A549 (cell line): ENCODE data around the gene OR51B2. TPM values are rescaled to one million over a fixed set of nuclear protein-coding genes. Genes with fewer than 3 reads are reported as not detected.

Experiments
- ATAC-seq, 2 experiments: fragments of 200-7000 bp in 1 of 2; fragments of >200 bp in 1 of 2; cut with Nextera tagmentation in 1 of 2; cut with Tn5 transposase in 1 of 2; 3 replicates each; pipeline versions ENCODE4 v1.8.0 to v1.9.1; 2018 to 2020; ENCODE audit warnings: mild to moderate bottlenecking in 1 of 2, moderate library complexity in 1 of 2
- CTCF ChIA-PET: fragments of 300-600 bp; sonication (Branson Sonifier 250); formaldehyde crosslinking; extraction: SDS; loops from one replicate; lab custom pipeline; 2021; ENCODE audit warnings: antibody characterized with exemption, inconsistent platforms; lab: Yijun Ruan, JAX
- POLR2A ChIA-PET: fragments of 350-600 bp; formaldehyde crosslinking; extraction: SDS; loops from one replicate; lab custom pipeline; 2021; ENCODE audit warnings: antibody characterized with exemption, inconsistent platforms; lab: Yijun Ruan, JAX
- DNase-seq, 2 experiments: peaks; one replicate each; pipeline versions ENCODE4 v3.0.0 to v3.0.0-alpha.2; 2011 to 2016; ENCODE audit warnings: low read depth in 1 of 2, low spot score in 1 of 2
- FAIRE-seq: peaks from 2 replicates; lab custom pipeline; 2011; peaks lifted over from hg19 to GRCh38; lab: Jason Lieb, UNC
- H3K27ac ChIP-seq, 2 experiments: fragments of >200 bp; sonication (Bioruptor Twin); formaldehyde crosslinking; 3 replicates each; pipeline ENCODE4 v1.5.1; 2016 to 2017
- H3K4me1 ChIP-seq: fragments of >200 bp; sonication (Bioruptor Twin); formaldehyde crosslinking; 3 replicates; pipeline ENCODE4 v1.6.1; 2016
- H3K4me2 ChIP-seq: fragments of >200 bp; sonication (Bioruptor Twin); formaldehyde crosslinking; 3 replicates; pipeline ENCODE4 v1.6.1; 2016
- H3K4me3 ChIP-seq: fragments of >200 bp; sonication (Bioruptor Twin); formaldehyde crosslinking; 3 replicates; pipeline ENCODE4 v1.5.1; 2016
- H3K9me3 ChIP-seq: fragments of >200 bp; sonication (Bioruptor Twin); formaldehyde crosslinking; 3 replicates; pipeline ENCODE4 v1.6.1; 2016
- BCL3 ChIP-seq: fragments of >200 bp; sonication (Bioruptor Twin); formaldehyde crosslinking; IDR thresholded peaks from 3 replicates; pipeline ENCODE4 v1.6.1; 2016
- CHD2 ChIP-seq: fragments of 150-350 bp; IDR thresholded peaks from 2 replicates; pipeline ENCODE4 v1.6.1; 2014; ENCODE audit warnings: low read length; ENCODE audit not compliant: partially characterized antibody
- EP300 ChIP-seq, 2 experiments: fragments of >200 bp; sonication (Bioruptor Twin); formaldehyde crosslinking; IDR thresholded peaks; 2 replicates in 1 of 2; 3 replicates in 1 of 2; pipeline ENCODE4 v1.6.1; 2016 to 2017
- JUN ChIP-seq, 2 experiments: fragments of >200 bp; sonication (Bioruptor Twin); formaldehyde crosslinking; IDR thresholded peaks; 2 replicates in 1 of 2; 3 replicates in 1 of 2; pipeline ENCODE4 v1.6.1; 2016 to 2017
- KDM1A ChIP-seq: fragments of 200-600 bp; sonication (generic); IDR thresholded peaks from 2 replicates; pipeline ENCODE4 v1.6.1; 2016; ENCODE audit warnings: low read depth, mild to moderate bottlenecking
- MAX ChIP-seq: IDR thresholded peaks from 2 replicates; pipeline ENCODE4 v1.6.1; 2012
- NPAS2 ChIP-seq: fragments of 250-450 bp; sonication (Bioruptor Pico); IDR thresholded peaks from 2 replicates; pipeline ENCODE4 v1.8.0; 2022; ENCODE audit warnings: mild to moderate bottlenecking, moderate library complexity, borderline replicate concordance
- PBX3 ChIP-seq: IDR thresholded peaks from 2 replicates; pipeline ENCODE4 v1.6.1; 2012
- POLR2A ChIP-seq: IDR thresholded peaks from 2 replicates; pipeline ENCODE4 v1.6.1; 2012; ENCODE audit warnings: mild to moderate bottlenecking, low read length
- RCOR1 ChIP-seq: fragments of 150-350 bp; IDR thresholded peaks from 2 replicates; pipeline ENCODE4 v1.6.1; 2014; ENCODE audit warnings: antibody characterized with exemption, low read length, low read depth
- RFX5 ChIP-seq: fragments of 450-650 bp; IDR thresholded peaks from 2 replicates; pipeline ENCODE4 v1.7.1; 2014; ENCODE audit warnings: antibody characterized with exemption, mild to moderate bottlenecking, moderate library complexity
- RNF2 ChIP-seq: fragments of 200-600 bp; sonication (generic); IDR thresholded peaks from 2 replicates; pipeline ENCODE4 v1.6.1; 2016; ENCODE audit warnings: low read depth, mild to moderate bottlenecking, antibody characterized with exemption, moderate library complexity, borderline replicate concordance
- SREBF2 ChIP-seq: fragments of 450-650 bp; IDR thresholded peaks from 2 replicates; pipeline ENCODE4 v1.6.1; 2014; ENCODE audit warnings: mild to moderate bottlenecking, moderate library complexity
- WGBS: methylation state at CpG from one replicate; pipeline ENCODE4 v1.1.6; 2017; ENCODE audit errors: missing lambda C conversion rate; 5-methylcytosine and 5-hydroxymethylcytosine counted together
- polyA plus RNA-seq, 4 experiments: library from polyadenylated mRNA; depleted of rRNA in 3 of 4; stranded (reverse); fragments of >200 nt; fragmentation: RNase III in 1 of 4; extraction: RNeasy Plus Mini Kit Qiagen cat#74134 plus additional on column Dnase treatment in 1 of 4; gene quantifications; 2 replicates in 3 of 4; 3 replicates in 1 of 4; pipeline ENCODE4 v1.2.3, GENCODE V29; 2011 to 2017
- TF ChIP-seq, protein P1 (sequence below): fragments of 250-450 bp; sonication (Bioruptor Pico); IDR thresholded peaks from 2 replicates; pipeline ENCODE4 v1.5.0; 2021; ENCODE audit warnings: mild to moderate bottlenecking, moderate library complexity, borderline replicate concordance
- TF ChIP-seq, protein P2 (sequence below): IDR thresholded peaks from 2 replicates; pipeline ENCODE4 v1.6.1; 2012; ENCODE audit warnings: low read depth, borderline replicate concordance

OR51B2 gene
- polyA plus RNA-seq, 2 of the 4 experiments (the other 2 are of a cell fraction) = not detected

- TF ChIP-seq PBX3 (no peak), POLR2A (no peak)
Measured at GRCh38 chr11:5288906-5289550, 35.1 kb downstream of the OR51B2 start (continued).

- 63% methylated on average over 7 of the region's 7 CpGs for WGBS
- Histone ChIP-seq H3K4me3 (no peak overlapping the region), H3K4me1 (no peaks in the 10 kb centered on the region), H3K27ac (no peak overlapping the region), H3K9me3 (no peaks in the 10 kb centered on the region), H3K4me2 (no peak overlapping the region)
- DNase-seq = no peak
- no peak for ATAC-seq
- FAIRE-seq = no peak
- ChIA-PET CTCF (interaction anchor here (0.7 to 3.9 kb wide), 4 partner anchors 10 to 163 kb away, joined by 3 to 44 read pairs (median 4); no protein-coding TSS in a partner anchor), POLR2A (no interaction called here)
- no peak for TF ChIP-seq RNF2
Measured at GRCh38 chr11:5288108-5288905, 35.8 kb downstream of the OR51B2 start.

GRCh38 chr11:5286901-5287300 is 37.2 kb downstream of the OR51B2 start:
- no peak for DNase-seq
- ATAC-seq = no peak
- no peak for FAIRE-seq
- no peaks in the 10 kb centered on the region for H3K4me1 ChIP-seq
- 65% methylated on average over 3 of the region's 3 CpGs for WGBS
- no peaks in the 10 kb centered on the region for H3K9me3 ChIP-seq
- ChIA-PET CTCF (interaction anchor here (0.7 to 1.4 kb wide), 2 partner anchors 56 to 82 kb away, joined by 3 read pairs; no protein-coding TSS in a partner anchor), POLR2A (no interaction called here)
- TF ChIP-seq, protein P1, sequence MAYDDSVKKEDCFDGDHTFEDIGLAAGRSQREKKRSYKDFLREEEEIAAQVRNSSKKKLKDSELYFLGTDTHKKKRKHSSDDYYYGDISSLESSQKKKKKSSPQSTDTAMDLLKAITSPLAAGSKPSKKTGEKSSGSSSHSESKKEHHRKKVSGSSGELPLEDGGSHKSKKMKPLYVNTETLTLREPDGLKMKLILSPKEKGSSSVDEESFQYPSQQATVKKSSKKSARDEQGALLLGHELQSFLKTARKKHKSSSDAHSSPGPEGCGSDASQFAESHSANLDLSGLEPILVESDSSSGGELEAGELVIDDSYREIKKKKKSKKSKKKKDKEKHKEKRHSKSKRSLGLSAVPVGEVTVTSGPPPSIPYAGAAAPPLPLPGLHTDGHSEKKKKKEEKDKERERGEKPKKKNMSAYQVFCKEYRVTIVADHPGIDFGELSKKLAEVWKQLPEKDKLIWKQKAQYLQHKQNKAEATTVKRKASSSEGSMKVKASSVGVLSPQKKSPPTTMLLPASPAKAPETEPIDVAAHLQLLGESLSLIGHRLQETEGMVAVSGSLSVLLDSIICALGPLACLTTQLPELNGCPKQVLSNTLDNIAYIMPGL (CRISPR knock-in tag) = no peak
- TF ChIP-seq POLR2A (no peak), BCL3 (no peak), JUN (IDR thresholded peaks at IDR 0.05) (no peak), EP300 (IDR thresholded peaks at IDR 0.05) (no peak), MAX (no peak), NPAS2 (CRISPR knock-in tag) (no peak), RCOR1 (no peak), SREBF2 (no peak), RFX5 (no peak), KDM1A (no peak), CHD2 (no peak)
- TF ChIP-seq, protein P2, sequence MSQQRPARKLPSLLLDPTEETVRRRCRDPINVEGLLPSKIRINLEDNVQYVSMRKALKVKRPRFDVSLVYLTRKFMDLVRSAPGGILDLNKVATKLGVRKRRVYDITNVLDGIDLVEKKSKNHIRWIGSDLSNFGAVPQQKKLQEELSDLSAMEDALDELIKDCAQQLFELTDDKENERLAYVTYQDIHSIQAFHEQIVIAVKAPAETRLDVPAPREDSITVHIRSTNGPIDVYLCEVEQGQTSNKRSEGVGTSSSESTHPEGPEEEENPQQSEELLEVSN = no peak
- H3K27ac ChIP-seq = no peak overlapping the region
- no peak overlapping the region for H3K4me2 ChIP-seq
- H3K4me3 ChIP-seq = no peak overlapping the region
